Stimulated activated CD4-positive, alpha-beta T cell treated with anti-CD3 and anti-CD28 coated beads, Interleukin-4, amount 100 ng/mL, for 24 hours (primary cell): ENCODE data around the gene DLK1.

Experiments
- DNase-seq: peaks from one replicate; pipeline ENCODE4 v3.0.0-alpha.2; 2020

DLK1 gene

DNA sequence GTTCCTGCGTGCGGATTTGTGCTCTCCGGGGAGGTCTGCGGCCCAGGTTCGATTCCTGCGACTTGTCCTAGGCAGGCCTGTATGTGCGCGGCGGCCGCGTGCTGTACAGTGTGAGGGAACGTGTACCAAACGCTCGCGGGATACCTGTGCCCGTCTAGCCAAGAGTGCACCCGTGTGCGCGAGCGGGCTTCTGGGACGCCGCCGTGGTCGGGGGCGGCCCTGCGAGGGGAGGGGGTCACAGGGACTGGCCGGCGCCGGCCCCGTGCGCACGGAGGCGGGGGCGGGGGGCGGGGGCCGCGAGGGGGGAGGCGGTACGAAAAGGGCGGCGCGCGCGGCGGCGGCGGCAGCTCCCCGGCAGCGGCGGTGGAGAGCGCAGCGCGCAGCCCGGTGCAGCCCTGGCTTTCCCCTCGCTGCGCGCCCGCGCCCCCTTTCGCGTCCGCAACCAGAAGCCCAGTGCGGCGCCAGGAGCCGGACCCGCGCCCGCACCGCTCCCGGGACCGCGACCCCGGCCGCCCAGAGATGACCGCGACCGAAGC is at the start of gene DLK1:
DLK1 (plus strand) TSS at position 343 of the 536 bp plus-strand sequence; CDS start at position 520, 177 bp downstream.
- DNase-seq, result no peak

DNA sequence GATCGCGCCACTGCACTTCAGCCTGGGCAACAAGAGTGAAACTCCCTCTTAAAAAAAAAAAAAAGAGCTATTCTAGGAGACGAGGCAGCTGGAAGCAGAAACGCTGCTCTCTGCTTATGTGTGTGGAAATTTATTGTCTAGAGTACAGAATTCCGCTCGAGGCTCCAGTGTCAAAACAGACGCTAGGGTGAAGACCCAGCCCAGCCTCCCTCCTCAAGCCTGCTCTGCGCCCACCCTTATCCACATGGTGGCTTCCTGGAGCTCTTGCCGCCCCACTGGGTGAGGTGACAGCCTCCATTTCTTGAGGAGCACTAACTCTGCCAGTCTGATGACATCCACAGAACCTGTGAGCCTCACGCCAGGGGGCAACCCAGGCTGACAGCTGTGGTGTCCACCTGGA is 49.5 kb upstream of the DLK1 start:
- DNase-seq, result no peak

DNA sequence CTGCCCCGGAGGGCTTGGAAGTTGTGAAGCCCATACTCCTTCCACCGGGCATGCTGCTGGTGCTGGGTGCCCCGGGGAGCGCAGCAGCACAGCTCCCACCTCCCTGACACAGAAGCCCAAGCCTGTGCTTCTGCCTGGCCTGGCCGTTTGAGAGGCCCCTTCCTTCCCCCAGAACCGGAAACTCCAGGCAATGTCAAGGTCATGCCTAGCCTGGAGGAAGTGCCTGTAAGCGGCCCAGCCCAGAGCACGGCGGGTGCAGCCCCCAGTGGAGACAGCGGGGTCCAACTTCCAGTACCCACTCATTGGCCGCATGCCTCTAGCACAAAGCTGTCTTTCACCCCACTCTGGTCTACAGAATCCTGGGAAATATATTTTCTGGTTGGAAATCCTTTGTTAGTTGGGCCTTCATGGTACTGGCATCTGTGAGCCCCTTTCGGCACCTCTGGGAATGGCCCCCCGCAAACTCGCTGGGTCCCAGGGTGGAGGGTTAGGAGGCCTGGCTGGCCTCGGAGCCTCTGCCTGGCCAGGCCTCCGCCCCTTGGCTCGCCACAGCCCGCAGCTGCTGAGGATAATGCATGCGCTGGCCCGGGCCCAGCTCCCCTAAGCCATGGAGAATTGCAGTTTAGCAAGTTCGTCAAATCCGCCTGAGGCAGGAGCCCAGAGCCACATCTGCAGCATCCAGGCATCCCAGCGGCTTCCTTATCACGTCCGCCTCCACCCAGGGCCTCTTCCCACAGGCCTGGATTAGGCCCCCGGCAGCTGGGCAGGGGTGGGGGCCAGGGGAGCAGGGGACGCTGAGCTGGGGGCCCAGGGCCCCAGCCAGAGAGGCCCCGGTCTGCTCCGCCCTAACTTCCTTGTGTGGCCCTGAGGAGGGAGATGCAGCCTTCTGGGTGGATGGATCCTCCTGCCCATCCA is 48.9 kb upstream of the DLK1 start:
- DNase-seq, result no peak

DNA sequence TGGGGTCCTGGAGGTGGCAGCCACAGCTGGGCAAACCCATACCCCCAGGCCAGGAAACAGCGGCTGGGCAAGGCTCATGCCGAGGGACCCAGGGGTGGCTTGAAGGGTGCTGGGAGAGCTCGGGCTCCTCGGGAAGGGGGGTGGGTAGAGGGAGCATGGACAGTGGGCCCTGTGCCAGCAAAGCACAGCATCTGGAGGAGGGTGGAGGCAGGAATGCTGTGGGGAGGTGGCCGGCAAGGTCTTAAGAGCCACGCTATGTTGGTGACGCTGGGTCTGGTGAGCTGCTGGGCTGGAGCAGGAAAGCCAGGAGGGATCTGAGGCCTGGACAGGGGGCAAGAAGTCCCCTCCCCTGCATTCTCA is 48.2 kb upstream of the DLK1 start:
- DNase-seq, result no peak

DNA sequence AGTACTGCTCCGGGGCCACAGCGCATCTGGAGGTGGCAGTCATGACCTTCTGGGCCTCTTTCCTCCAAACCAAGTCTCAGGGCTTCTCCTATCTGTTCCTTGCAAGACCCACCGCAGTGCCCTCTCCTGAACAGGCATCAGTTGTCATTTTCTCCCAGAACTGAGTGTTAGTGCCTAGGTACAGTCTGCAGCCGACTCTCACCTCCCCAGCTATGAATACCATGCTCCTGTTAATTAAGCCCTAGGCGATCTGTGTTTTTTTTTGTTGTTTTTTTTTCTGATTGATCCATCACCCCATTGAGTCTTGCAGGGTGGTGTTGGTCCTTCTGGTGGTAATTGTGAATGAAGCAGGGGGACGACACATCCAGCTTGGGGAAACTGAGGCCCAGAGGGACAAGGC is 47.5 kb upstream of the DLK1 start:
- DNase-seq, result no peak

DNA sequence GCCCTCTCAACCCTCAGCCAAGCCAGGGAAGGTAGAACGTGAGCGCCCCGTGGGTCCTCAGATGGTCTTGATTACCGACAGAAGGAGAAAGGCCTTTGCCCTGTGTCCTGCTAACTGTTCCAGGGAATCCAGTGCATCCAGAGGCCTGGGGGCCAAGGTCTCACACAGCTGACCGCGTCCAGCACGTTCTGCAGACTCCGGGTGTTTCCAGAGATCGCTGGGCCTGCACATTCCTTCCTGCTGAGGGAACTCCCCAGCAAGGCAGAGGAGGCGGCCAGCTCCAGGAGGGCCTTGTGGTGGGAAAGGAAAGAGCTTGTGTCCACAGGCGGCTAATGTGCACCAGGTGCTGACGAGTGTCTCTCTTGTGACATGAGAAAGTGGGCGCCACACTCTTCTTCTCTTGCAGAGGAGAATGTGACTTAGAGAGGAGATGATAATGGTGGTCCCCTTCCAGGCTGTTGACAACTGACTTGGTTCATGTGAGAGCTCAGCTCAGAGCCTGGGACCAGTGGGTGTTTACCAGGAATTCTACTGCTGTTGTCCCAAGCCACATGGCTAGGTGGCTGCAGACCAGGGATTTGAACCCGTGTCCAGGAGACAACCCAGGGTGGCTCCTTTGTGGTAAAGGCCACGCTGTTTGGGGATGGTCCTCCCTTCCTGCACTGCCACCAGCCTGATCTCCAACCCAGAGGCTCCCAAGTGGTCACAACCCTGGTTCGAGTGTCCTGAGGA is 46.8 kb upstream of the DLK1 start:
- DNase-seq, result no peak

DNA sequence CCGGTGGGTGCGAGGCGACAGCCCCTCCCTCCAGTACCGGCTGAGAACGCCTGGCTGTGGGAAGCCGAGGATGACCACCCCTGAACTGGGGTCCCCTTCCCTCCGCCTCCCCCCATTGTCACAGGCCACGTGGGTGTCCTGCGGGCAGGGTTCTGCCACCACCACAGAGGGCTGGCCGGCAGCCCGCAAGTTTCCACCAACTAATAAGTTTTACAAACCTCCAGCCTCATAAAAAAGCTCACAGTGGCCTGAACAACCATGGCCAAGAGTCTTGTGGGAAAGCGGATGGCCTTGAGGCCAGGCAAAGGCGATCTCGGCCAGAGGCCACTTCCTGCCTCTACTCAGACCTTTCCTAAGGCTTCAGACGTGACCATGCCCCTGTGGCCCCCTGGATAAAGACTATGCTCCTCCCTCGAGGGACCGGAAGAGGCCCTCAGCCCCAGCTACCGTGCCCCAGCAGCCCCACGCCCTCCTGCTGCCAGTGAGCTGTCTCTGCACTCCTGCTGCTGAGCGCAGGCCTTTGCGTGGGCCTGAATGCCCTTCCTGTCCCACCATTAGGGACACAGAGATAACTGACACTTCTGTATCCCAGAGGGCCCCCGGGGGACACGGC is 46.1 kb upstream of the DLK1 start:
- no peak for DNase-seq

DNA sequence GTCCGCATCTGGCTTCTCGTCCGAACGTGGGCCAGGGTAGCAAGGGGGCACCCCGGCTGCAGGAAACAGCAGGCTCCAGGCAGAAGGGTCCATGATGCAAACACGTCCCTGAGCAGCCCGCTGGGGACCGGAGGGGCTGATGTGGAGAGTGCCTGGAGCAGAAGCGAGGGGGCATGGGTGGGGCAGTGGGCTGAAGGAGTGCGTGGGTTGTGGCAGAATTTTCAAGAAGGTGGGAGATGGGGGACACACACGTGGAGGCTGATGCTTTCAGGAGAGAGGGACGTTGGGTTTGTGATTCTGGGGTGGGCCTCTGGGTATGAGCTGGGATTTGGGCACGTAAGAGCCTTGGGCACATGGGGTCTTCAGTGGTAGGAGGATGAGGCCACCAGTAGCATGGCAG is 45.6 kb upstream of the DLK1 start:
- DNase-seq, result no peak

DNA sequence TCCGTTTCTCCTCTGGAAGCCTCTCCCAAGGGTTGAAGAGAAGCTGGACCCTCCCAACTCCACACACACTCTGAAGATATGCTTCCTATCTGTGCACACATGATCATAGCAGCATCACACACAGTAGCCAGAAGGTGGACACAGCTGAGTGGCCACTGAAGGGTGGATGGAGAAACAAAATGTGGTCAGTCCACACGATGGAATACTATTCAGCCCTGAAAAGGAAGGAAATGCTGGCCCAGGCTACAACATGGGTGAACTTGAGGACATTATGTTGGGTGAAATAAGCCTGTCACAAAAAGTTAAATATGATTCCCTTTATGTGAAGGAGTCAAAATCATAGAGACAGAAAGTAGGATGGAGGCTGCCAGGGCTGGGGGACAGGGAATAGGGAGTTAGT is 43.9 kb upstream of the DLK1 start:
- no peak for DNase-seq

DNA sequence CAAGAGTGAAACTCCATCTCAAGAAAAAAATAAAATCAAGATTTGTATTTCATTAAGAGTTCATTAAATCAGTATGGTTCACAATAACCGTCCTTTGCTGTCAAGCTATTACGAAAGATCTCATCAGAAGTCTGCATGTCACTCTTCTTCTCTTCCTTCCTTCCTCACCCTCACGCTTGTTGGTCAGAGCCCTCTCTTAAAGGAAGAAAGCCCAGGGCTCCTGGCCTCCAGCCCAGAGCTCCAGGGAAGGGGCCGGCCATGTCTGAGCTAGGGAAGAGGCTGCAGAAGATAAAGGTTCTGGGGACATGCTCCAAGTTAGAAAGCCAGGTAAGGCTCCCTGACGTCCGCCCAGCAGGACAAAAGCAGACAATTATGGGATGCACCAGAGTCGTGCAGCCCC is 43.1 kb upstream of the DLK1 start:
- DNase-seq, result no peak

DNA sequence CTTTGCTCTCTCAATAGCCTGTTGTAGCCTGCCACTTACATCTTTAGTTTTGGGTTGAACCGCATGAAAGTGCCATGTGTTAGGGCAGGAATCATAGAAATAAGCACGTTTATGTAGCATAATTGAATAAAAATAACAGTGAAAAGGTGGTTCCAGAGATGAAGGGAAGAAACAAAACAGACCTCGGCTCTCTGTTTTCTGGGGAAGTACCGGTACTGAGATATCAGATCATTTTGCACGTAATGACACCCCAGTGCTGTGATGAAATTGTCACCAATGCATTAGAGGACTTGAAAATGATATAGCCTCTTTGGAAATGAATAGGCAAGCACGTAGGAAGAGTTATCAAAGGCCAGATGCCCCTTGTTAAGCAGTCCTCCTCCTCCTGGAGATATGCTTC is 42.5 kb upstream of the DLK1 start:
- DNase-seq, result no peak

DNA sequence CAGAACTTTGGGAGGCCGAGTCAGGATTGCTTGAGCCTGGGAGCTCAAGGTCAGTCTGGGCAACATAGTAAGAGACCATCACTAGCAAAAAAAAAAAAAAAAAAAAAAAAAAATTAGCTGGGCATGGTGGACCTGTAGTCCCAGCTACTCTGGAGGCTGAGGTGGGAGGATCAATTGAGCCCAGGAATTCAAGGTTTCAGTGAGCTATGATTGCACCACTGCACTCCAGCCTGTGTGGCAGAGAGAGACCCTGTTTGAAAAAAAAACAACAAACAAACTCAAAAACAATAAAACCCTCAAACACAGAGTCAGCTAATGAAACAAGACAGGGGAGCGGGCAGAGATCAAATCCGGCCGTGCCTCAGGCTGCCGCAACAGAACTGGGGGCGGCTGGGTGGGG is 41.7 kb upstream of the DLK1 start:
- no peak for DNase-seq

DNA sequence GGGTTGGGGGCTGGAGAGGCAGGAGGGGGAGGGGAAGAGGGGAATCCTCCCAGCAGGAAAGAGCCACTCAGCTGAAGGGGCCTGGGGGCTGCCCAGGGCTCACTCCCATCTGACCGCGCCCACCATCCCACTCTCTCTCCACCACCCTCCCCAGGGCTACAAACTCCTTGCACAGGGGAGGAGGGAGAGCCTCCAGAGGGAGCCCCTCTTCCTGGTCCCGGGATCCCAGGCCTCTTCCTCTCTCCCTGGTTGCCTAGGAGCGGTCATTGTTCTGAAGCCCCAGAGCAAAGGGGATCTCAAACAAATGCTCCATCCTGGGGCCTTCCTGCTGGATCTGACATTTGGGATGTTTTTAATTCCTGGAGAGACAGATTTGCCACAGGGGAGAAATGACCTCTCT is 39.8 kb upstream of the DLK1 start:
- no peak for DNase-seq

DNA sequence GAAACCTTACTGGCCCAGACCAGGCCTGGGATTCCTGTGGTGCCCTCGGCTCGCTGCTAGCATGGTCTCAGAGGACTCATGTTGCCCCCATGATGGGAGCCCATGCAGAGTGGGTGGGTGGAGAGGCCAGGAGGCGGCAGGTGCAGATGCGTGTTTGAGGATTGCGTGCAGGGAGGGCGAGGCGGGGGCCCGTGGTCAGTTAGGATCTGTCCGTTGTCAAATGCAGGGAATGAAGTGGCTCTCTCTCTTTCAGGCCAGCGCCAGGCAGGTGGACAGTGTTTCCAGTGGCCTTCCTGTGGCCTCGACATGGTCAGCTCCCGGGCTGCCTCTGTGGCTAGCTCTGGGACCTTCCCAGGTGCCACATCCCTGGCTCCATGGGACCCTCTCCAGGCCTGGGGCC is 39.3 kb upstream of the DLK1 start:
- DNase-seq, result no peak

DNA sequence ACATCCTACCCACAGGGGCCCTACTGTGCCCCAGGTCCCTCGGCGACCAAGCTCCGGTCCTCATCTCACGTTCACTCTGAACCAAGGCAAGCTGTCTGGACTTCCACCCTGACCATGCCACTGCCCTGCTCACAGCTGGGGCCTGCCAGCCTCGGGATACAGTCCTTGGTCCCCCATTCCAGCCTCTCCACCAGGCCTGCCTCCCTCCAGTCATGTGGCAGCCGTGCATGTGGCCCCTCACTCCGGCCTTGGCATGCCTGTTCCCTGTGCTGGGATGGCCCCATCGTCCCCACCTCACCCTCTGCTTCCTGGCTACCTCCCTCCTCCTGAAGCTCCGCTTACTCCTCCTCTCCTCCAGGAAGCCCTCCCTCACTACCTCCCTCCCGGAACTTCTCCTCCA is 38.6 kb upstream of the DLK1 start:
- DNase-seq, result no peak

DNA sequence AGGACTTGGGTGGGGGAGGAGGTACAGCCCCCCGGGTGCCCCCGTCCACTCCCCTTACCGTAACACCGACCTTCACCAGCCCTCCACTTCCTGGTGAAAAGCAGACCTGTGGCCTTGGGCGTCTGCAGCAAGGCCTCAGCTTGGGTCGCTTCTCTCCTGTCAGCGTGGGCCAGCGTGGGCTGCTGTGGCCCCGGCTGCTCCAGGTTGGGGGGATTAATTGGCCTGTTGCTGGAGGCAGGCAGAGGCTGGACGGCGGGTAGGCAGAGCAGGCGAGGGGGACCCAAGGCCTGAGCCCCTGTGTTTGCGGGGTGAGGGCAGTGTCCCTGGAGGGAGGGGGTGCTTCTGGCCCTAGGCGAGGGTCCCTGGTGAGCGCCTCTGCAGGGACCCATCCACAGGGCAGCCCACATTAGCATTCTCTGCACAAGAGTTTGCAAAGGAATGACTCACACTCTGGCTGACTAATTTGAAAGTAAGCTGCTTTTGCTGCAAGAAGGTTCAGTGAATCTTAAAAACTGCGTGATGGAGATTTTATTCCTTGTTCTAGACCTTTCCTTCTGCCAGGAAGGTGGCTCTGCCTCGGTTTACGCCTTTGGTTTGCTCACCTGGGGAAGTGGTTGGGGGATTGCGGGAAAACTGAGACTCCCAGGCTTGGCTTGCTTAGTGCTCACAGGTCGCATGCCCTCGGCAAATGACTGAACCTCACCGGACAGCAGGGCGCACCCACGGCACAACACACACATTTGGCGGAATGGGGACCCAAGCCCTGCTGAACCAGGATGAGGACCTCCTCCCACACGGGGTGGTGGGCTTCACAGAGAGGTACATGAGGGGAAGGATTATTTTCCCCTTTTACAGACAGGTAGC is 37.9 kb upstream of the DLK1 start:
- no peak for DNase-seq

DNA sequence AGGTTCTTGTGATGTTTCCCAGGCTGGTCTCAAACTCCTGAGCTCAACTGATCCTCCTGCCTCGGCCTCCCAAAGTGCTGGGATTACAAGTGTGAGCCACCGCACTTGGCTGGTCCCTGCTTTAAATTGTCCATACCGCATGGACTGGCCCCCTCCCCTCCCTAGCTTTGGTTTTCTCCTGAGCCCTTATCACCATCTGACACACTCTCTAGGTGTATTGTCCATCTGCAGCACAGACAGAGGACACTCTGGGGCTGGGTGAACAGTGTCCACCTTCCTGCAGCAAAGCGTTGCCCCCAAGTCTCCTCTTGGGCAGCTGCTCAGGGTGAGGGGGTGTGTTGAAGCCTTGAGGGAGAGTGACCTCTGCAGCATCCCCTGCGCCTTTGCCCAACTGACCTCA is 36.0 kb upstream of the DLK1 start:
- DNase-seq, result no peak

DNA sequence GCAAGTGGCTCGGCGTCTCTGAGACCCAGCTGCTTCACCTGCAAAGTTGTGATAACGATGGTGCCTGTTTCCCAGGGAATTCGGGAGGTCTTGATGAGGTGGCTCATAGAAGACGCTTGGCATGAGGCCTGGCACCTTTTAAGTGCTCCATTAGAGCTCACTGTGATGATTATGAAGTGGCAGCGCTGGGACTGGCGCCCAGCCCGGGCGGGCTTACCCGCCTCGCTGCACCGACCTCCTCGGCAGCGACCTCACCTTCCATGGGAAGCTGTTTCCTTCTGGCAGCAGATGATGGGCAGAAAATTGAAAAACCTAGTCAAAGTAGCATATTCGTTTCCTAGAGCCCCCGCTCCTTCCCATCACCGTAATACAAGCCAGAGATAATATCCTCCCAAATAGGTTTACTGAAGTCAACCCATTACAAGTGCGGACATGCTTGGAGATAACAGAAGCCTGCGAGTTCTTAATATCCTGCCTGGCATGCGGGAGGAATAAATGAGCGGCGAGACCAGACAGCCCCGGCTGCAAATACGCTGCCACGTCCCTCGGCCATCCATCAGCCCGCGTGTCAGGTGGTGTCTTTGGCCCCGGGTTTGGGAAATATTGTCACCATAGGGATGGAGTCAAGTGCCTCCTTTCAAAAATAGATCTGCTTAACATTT is 35.2 kb upstream of the DLK1 start:
- DNase-seq, result no peak

DNA sequence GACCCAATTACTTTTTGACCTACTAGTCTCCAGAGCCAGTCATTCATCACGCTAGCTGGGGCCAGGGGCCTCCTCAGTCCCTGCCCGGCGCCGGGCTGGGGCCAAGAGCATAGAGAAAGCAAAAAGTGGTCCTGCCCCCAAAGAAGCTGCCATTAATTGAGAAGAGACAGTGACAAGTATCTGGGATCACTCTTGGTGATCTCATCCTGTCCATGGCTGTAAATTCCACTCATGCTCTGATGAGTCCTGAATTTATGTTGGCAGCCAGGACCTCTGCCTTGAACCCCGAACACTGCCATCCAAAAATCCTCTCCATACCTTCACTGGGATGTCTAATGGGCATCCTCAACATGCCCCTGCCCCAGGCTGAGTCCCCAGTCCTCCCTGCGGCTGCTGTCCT is 34.4 kb upstream of the DLK1 start:
- no peak for DNase-seq

DNA sequence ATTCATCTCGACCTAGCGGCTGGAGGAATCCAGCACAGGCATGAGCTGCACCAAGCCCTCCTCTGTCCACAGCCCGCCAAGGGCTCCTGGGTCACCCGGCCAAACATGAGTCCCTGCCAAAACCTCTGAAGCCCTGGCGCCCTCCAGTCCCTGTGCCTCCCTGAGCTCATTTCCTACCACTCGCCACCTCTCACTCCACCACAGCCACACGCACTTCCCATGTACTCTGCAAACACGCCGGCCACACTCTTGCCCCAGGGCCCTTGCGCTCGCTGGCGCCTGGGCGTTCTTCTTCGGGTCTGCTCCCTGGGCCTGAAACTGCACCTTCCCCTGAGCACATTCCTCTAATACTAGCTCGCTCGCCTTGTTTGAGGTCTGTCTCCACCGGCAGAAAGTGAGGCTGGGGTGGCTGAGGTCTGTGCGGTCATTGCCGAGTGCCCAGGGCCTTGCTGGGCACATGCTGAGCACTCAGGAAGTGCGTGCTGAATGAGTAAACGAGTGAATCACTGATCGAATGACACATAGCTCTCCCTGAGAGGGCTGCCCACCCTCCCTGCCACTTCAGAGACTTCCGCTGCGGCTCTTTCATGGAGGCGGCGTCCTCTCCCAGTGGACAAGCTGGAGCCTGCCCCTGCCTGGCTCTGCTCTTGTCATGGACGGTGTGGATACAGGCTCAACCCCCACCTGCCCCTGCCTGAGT is 33.7 kb upstream of the DLK1 start:
- no peak for DNase-seq

DNA sequence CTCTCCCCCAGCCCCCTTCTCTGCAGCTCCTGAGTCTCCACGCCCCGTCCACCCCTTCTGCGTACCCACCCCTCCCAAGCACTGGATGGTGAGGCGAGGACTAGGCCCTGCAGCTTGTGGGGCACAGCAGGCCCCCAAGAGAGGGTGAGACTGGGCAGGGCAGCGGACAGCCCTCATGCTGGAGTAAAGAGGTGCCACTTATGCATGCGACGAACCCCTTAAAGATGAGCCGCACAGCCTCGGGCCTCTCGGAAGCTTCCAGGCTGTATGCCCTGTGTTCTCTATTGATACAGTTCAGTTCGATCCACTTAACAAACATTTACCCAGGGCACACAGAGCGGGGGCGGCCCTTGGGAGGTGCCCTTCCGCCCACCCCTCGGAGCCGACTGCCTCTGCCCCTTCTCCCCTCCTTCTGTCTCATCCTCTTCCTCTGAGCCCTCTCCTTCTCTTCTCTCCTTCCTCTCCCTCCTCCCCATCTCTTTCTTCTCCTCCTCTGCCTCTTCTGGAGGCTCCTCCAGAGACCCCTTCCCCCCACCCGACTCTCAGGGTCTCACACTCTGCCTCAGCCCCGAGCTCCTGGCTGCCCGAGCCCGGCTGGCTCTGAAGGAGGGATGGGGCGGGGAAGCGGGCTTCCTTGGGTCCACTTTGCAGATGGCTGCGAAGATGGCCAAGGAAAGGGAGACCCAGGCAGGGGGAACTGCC is 32.7 kb upstream of the DLK1 start:
- no peak for DNase-seq
